H9 (cell line): Measurements from ENCODE around the gene FXYD1. TPM values are rescaled to one million over a fixed set of nuclear protein-coding genes. Genes with fewer than 3 reads are reported as not detected.
A peak's percentile ranks its signal among the peaks of the same experiment; 100 is the strongest.

ENCODE experiments used
- DNase-seq: peaks from one replicate; pipeline ENCODE4 v3.0.0-alpha.2; 2017
- H2AFZ ChIP-seq: one replicate; pipeline ENCODE4 v1.6.1; 2013; ENCODE audit warnings: mild to moderate bottlenecking, low read length, control low read depth, moderate library complexity
- H2AK5ac ChIP-seq: 2 replicates; pipeline ENCODE4 v1.6.1; 2013; ENCODE audit warnings: low read length, control low read depth, mixed read lengths; ENCODE audit not compliant: insufficient read length
- H2BK120ac ChIP-seq: one replicate; pipeline ENCODE4 v1.6.1; 2013; ENCODE audit warnings: low read depth, mild to moderate bottlenecking, low read length, control low read depth, inconsistent platforms; ENCODE audit not compliant: poor library complexity, severe bottlenecking
- H2BK12ac ChIP-seq: 2 replicates; pipeline ENCODE4 v1.6.1; 2013; ENCODE audit warnings: low read length, control low read depth, mixed read lengths, low read depth; ENCODE audit not compliant: insufficient read length
- H2BK15ac ChIP-seq: 2 replicates; pipeline ENCODE4 v1.6.1; 2013; ENCODE audit warnings: low read depth, low read length, control low read depth
- H2BK20ac ChIP-seq: one replicate; pipeline ENCODE4 v1.6.1; 2013; ENCODE audit warnings: low read depth, mild to moderate bottlenecking, low read length, control low read depth, inconsistent platforms; ENCODE audit not compliant: poor library complexity, severe bottlenecking
- H2BK5ac ChIP-seq: 2 replicates; pipeline ENCODE4 v1.6.1; 2013; ENCODE audit warnings: low read length, control low read depth, mixed read lengths; ENCODE audit not compliant: insufficient read length
- H3K14ac ChIP-seq: 2 replicates; pipeline ENCODE4 v1.6.1; 2013; ENCODE audit warnings: low read length, control low read depth; ENCODE audit not compliant: insufficient read depth
- H3K18ac ChIP-seq: 2 replicates; pipeline ENCODE4 v1.6.1; 2013; ENCODE audit warnings: low read depth, mild to moderate bottlenecking, mixed read lengths, low read length, control low read depth; ENCODE audit not compliant: insufficient read length
- H3K23ac ChIP-seq: 2 replicates; pipeline ENCODE4 v1.6.1; 2013; ENCODE audit warnings: low read length, control low read depth, mixed read lengths, low read depth; ENCODE audit not compliant: insufficient read length
- H3K23me2 ChIP-seq: 2 replicates; pipeline ENCODE4 v1.6.1; 2013; ENCODE audit warnings: low read depth, mild to moderate bottlenecking, mixed read lengths, low read length, control low read depth; ENCODE audit not compliant: insufficient read length, poor library complexity, severe bottlenecking
- H3K27ac ChIP-seq: 2 replicates; pipeline ENCODE4 v1.5.1; 2013; ENCODE audit warnings: low read length, control low read depth, mixed read lengths, low read depth; ENCODE audit not compliant: insufficient read length
- H3K27me3 ChIP-seq: 2 replicates; pipeline ENCODE4 v1.6.1; 2013; ENCODE audit warnings: low read length, control low read depth, inconsistent platforms; ENCODE audit not compliant: insufficient read depth
- H3K4ac ChIP-seq: 2 replicates; pipeline ENCODE4 v1.6.1; 2013; ENCODE audit warnings: low read depth, mild to moderate bottlenecking, control low read depth, inconsistent platforms, low read length, moderate library complexity
- H3K4me1 ChIP-seq: 2 replicates; pipeline ENCODE4 v1.6.1; 2013; ENCODE audit warnings: low read length, control low read depth, inconsistent platforms; ENCODE audit not compliant: insufficient read depth
- H3K4me2 ChIP-seq: 2 replicates; pipeline ENCODE4 v1.6.1; 2013; ENCODE audit warnings: low read length, control low read depth, mixed read lengths; ENCODE audit not compliant: insufficient read length, insufficient read depth
- H3K56ac ChIP-seq: 2 replicates; pipeline ENCODE4 v1.6.1; 2013; ENCODE audit warnings: low read depth, mild to moderate bottlenecking, mixed read lengths, low read length, control low read depth; ENCODE audit not compliant: insufficient read length
- H3K79me1 ChIP-seq: 2 replicates; pipeline ENCODE4 v1.6.1; 2013; ENCODE audit warnings: low read depth, mild to moderate bottlenecking, moderate library complexity, low read length, control low read depth, inconsistent platforms; ENCODE audit not compliant: insufficient read depth, poor library complexity, severe bottlenecking
- H3K79me2 ChIP-seq: 2 replicates; pipeline ENCODE4 v1.6.1; 2013; ENCODE audit warnings: low read length, control low read depth, inconsistent platforms; ENCODE audit not compliant: insufficient read depth
- H3K9ac ChIP-seq: 2 replicates; pipeline ENCODE4 v1.6.1; 2013; ENCODE audit warnings: low read length, control low read depth, mixed read lengths; ENCODE audit not compliant: insufficient read length; ENCODE audit errors: extremely low read depth
- H3K9me3 ChIP-seq: one replicate; pipeline ENCODE4 v1.6.1; 2013; ENCODE audit warnings: low read depth, low read length, inconsistent platforms; ENCODE audit not compliant: control insufficient read depth
- H3T11ph ChIP-seq: one replicate; pipeline ENCODE4 v1.6.1; 2013; ENCODE audit warnings: mild to moderate bottlenecking, low read length, control low read depth, inconsistent platforms
- H4K20me1 ChIP-seq: one replicate; pipeline ENCODE4 v1.6.1; 2013; ENCODE audit not compliant: control insufficient read depth, insufficient read length, insufficient read depth
- H4K5ac ChIP-seq: 2 replicates; pipeline ENCODE4 v1.6.1; 2013; ENCODE audit warnings: low read depth, mild to moderate bottlenecking, mixed read lengths, low read length, control low read depth; ENCODE audit not compliant: insufficient read length
- H4K8ac ChIP-seq: replicated peaks from 2 replicates; pipeline ENCODE4 v1.6.1; 2013; ENCODE audit warnings: low read length, control low read depth, mixed read lengths, low read depth; ENCODE audit not compliant: insufficient read length
- H4K91ac ChIP-seq: 2 replicates; pipeline ENCODE4 v1.6.1; 2013; ENCODE audit warnings: low read depth, mild to moderate bottlenecking, moderate library complexity, mixed read lengths, low read length, control low read depth; ENCODE audit not compliant: insufficient read length
- H3K27ac Mint-ChIP-seq, 3 experiments: 2 replicates in 2 of 3; 3 replicates in 1 of 3; pipeline ENCODE4 v1.8.0; 2020 to 2021; ENCODE audit warnings: mixed read lengths in 3 of 3, mild to moderate bottlenecking in 1 of 3, moderate library complexity in 1 of 3
- H3K27me3 Mint-ChIP-seq: 2 replicates; pipeline ENCODE4 v1.8.0; 2021; ENCODE audit warnings: low read depth, mild to moderate bottlenecking, moderate library complexity, mixed read lengths
- H3K36me3 Mint-ChIP-seq, 3 experiments: 2 replicates in 2 of 3; 3 replicates in 1 of 3; pipeline ENCODE4 v1.8.0; 2020 to 2021; ENCODE audit warnings: low read depth in 3 of 3, mixed read lengths in 3 of 3; ENCODE audit not compliant: insufficient read depth in 1 of 3
- H3K4me1 Mint-ChIP-seq, 2 experiments: 2 replicates each; pipeline ENCODE4 v1.8.0; 2020; ENCODE audit warnings: mixed read lengths in 2 of 2
- H3K4me3 Mint-ChIP-seq, 2 experiments: 2 replicates in 1 of 2; 3 replicates in 1 of 2; pipeline ENCODE4 v1.8.0; 2020 to 2021; ENCODE audit warnings: mild to moderate bottlenecking in 2 of 2, mixed read lengths in 2 of 2, moderate library complexity in 1 of 2
- H3K9me3 Mint-ChIP-seq, 2 experiments: 2 replicates in 1 of 2; 3 replicates in 1 of 2; pipeline ENCODE4 v1.8.0; 2020; ENCODE audit warnings: mild to moderate bottlenecking in 2 of 2, mixed read lengths in 2 of 2, moderate library complexity in 1 of 2
- CTCF ChIP-seq: fragments of 200-600 bp; sonication (generic); conservative IDR thresholded peaks from 3 replicates; pipeline ENCODE4 v1.8.0; 2021; ENCODE audit warnings: antibody characterized with exemption, mild to moderate bottlenecking
- WGBS: extraction: QIAGEN DNeasy Blood & Tissue Kit; methylation state at CpG from one replicate; pipeline ENCODE4 v1.1.7; 2013; ENCODE audit warnings: missing lambda C conversion rate, low lambda C conversion rate, mixed read lengths; ENCODE audit not compliant: insufficient read length; ENCODE audit errors: extremely low coverage; 5-methylcytosine and 5-hydroxymethylcytosine counted together
- total RNA-seq: library from RNA; stranded (reverse); gene quantifications from 2 replicates; pipeline ENCODE4 v1.2.1, GENCODE V29; 2021

FXYD1 gene
- total RNA-seq, 1 experiment from 2014 or later, result 7.7 TPM

- DNase-seq, result peak; percentile 15
- no peaks in the 10 kb centered on the region for H3K79me1 ChIP-seq
- no peak overlapping the region for H3T11ph ChIP-seq
- Mint-ChIP-seq H3K36me3 (peaks cover 45 to 55% (median 52%) of the 10 kb centered on the region in 3 experiments), H3K27me3 (no peaks in the 10 kb centered on the region), H3K27ac (peak overlapping the region in 1 of 3 experiments; percentile 77; a peak in 1 of 7 replicates), H3K4me3 (no peak overlapping the region), H3K9me3 (peaks cover 11 to 18% of the 10 kb centered on the region in 2 experiments), H3K4me1 (no peaks in the 10 kb centered on the region)
- no peak overlapping the region for H2BK5ac ChIP-seq
- H4K8ac ChIP-seq, result no peak overlapping the region
- no peaks in the 10 kb centered on the region for H3K27me3 ChIP-seq
- H3K23me2 ChIP-seq, result no peaks in the 10 kb centered on the region
- no peaks in the 10 kb centered on the region for H3K4me1 ChIP-seq
- H3K14ac ChIP-seq, result no peak overlapping the region
- peaks cover 3% of the 10 kb centered on the region for H4K20me1 ChIP-seq
- H2AFZ ChIP-seq, result no peak overlapping the region
- H2BK12ac ChIP-seq, result no peak overlapping the region
- no peak overlapping the region for H4K5ac ChIP-seq
- no peak overlapping the region for H3K23ac ChIP-seq
- H3K56ac ChIP-seq, result no peak overlapping the region
- no peak overlapping the region for H3K9ac ChIP-seq
- no peak overlapping the region for H4K91ac ChIP-seq
- no peak overlapping the region for H3K4ac ChIP-seq
- no peak overlapping the region for H2BK120ac ChIP-seq
- H3K18ac ChIP-seq, result no peak overlapping the region
- H3K4me2 ChIP-seq, result no peak overlapping the region
- H2AK5ac ChIP-seq, result no peak overlapping the region
- no CpG with 5 or more reads among the region's 7 CpGs for WGBS
- no peak overlapping the region for H3K27ac ChIP-seq
- H3K9me3 ChIP-seq, result peaks cover 7% of the 10 kb centered on the region
- H2BK20ac ChIP-seq, result no peak overlapping the region
- no peak overlapping the region for H2BK15ac ChIP-seq
- TF ChIP-seq CTCF, result no peak
- H3K79me2 ChIP-seq, result no peaks in the 10 kb centered on the region
These were observed 31.9 kb downstream of the FXYD1 start for GRCh38 chr19:35170359-35171061.
